Measurements from ENCODE around the gene MOSPD3.

Gene MOSPD3

DNA sequence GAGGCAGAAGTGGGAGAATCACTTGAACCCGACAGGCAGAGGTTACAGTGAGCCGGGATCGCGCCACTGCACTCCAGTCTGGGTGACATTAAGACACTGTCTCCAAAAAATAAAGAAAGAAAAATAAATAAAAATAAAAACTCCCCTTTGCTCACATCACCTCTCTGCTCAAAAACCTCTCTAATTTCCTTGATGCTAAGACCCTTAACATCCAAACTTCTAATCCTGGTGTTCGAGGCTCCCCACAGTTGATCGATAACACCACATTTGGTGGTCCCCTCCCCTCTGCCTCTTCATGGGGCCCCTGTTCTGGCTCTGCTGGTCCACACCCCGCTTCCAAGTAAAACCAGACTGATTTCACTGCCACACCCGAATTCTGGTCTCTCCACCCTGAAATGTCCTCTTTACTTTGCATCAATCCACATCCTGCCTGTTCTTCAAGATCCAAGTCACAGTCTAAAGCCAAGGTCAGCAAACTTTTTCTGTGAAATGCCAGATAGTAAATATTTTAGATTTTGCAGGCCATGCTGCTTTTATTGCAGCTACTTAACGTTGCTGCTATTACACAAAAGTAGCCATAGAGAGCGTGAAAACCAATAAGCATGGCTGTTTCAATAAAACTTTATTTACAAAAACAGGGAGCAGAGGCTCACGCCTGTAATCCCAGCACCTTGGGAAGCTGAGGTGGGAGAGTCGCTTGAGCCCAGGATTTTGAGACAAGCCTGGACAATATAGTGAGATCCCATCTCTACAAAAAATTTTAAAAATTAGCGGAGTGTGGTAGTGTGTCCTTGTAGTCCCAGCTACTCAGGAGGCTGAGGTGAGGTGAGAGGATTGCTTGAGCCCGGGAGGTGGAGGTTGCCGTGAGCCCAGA lies 11.8 kb downstream of the MOSPD3 start:
- CTCF ChIA-PET: no interaction called here
- DNase-seq (ENCODE audit: low read depth, low spot score): no peak
- POLR2A ChIA-PET: no interaction called here
- no peak overlapping the region for H3K4me3 ChIP-seq (ENCODE audit: low read depth, low read length)
- TF ChIP-seq, protein P1, sequence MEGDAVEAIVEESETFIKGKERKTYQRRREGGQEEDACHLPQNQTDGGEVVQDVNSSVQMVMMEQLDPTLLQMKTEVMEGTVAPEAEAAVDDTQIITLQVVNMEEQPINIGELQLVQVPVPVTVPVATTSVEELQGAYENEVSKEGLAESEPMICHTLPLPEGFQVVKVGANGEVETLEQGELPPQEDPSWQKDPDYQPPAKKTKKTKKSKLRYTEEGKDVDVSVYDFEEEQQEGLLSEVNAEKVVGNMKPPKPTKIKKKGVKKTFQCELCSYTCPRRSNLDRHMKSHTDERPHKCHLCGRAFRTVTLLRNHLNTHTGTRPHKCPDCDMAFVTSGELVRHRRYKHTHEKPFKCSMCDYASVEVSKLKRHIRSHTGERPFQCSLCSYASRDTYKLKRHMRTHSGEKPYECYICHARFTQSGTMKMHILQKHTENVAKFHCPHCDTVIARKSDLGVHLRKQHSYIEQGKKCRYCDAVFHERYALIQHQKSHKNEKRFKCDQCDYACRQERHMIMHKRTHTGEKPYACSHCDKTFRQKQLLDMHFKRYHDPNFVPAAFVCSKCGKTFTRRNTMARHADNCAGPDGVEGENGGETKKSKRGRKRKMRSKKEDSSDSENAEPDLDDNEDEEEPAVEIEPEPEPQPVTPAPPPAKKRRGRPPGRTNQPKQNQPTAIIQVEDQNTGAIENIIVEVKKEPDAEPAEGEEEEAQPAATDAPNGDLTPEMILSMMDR (IDR thresholded peaks at IDR 0.05; ENCODE audit: insufficient read depth, low read length, missing control alignments): no peak

DNA sequence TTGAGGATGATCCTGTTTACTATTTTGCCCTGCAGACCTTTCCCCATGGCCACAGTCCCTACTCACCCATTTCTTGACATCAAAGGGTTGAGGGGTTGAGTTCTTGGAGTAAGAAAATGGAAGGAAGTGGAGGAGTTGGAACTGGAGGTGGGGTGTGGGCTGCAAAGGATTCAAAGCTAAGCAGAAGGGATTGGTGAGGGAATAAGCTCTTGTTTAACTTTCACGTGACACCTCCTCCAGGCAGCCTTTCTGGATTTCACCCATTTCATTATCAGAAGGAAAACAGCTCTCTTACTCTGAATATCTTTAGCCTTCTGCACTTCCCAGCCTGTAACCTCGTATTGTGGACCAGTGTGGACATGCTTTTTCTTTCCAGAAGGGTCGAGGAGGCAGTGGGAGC lies 13.7 kb downstream of the MOSPD3 start:
- H3K4me3 ChIP-seq (ENCODE audit: low read depth, low read length): peak overlapping the region; percentile 53
- POLR2A ChIA-PET: interaction anchor here (0.6 kb wide), 1 partner anchor 530 kb away, joined by 3 read pairs; no protein-coding TSS in a partner anchor
- TF ChIP-seq, protein P1 (IDR thresholded peaks at IDR 0.05; ENCODE audit: insufficient read depth, low read length, missing control alignments): no peak
- no peak for DNase-seq (ENCODE audit: low read depth, low spot score)
- CTCF ChIA-PET: interaction anchor here (0.9 to 1.9 kb wide), 4 partner anchors 8 to 226 kb away, joined by 3 to 10 read pairs (median 3); partner anchors contain the start of genes MOSPD3 and SLC12A9

DNA sequence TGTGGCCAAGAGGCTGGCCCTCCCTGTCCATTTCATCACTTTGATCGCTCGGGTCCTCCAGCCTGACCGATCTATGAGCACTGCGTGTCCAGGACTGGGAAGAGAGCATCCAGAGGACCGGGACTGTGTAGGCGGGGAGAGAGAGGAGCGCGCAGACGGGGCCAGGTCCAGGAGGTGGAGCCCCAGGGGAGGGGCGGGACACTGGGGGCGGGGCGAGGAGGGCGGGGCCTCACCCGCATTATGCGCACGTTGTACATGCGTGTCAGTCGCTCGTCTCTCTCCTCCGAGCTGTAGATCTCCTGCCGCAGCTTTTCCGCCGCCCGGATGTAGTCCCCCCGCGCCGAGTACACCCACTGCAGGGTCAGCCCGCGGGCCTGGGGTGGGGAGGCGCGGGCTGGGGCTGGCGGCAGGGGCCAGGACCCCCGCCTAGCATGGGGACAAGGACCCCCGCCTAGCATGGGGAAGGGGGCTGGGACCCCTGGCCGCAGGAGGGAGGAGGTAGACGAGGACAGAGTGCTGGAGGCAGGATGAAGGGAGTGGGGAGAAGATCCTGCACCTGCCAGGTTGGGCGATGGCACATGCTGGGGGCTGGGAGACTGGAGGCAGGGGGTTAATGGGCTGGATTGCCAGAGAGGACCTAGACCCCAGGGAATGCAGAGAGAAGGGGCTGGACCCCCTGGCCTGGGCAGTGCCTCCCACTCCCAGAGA lies 14.3 kb downstream of the MOSPD3 start:
- CTCF ChIA-PET: interaction anchor here (0.9 to 1.9 kb wide), 4 partner anchors 13 to 225 kb away, joined by 3 to 10 read pairs (median 4); partner anchors contain the start of genes MOSPD3 and SLC12A9
- DNase-seq (ENCODE audit: low read depth, low spot score): no peak
- TF ChIP-seq, protein P1 (IDR thresholded peaks at IDR 0.05; ENCODE audit: insufficient read depth, low read length, missing control alignments): no peak
- POLR2A ChIA-PET: interaction anchor here (0.6 kb wide), 1 partner anchor 529 kb away, joined by 3 read pairs; no protein-coding TSS in a partner anchor
- peak overlapping the region; percentile 53 for H3K4me3 ChIP-seq (ENCODE audit: low read depth, low read length)

DNA sequence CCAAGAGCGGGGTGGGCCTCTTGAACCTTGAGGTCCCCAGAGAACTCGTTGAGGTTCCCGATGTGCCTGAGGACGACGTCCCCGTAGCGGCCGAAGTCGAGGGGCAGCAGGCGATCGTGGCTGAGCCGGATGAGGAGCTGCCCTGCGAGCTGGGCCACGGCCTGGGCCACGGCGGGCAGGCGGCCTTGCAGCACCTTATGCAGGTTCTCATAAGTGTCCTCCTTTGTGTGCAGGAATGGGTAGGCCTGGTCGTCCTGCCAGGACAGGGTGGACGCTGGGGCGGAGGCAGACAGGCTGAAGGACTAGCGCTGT lies 14.9 kb downstream of the MOSPD3 start:
- ChIA-PET POLR2A (no interaction called here), CTCF (interaction anchor here (1.1 kb wide), 1 partner anchor 66 kb away, joined by 4 read pairs; no protein-coding TSS in a partner anchor)
- no peak for DNase-seq (ENCODE audit: low read depth, low spot score)
- TF ChIP-seq, protein P1 (IDR thresholded peaks at IDR 0.05; ENCODE audit: insufficient read depth, low read length, missing control alignments): no peak
- no peak overlapping the region for H3K4me3 ChIP-seq (ENCODE audit: low read depth, low read length)

DNA sequence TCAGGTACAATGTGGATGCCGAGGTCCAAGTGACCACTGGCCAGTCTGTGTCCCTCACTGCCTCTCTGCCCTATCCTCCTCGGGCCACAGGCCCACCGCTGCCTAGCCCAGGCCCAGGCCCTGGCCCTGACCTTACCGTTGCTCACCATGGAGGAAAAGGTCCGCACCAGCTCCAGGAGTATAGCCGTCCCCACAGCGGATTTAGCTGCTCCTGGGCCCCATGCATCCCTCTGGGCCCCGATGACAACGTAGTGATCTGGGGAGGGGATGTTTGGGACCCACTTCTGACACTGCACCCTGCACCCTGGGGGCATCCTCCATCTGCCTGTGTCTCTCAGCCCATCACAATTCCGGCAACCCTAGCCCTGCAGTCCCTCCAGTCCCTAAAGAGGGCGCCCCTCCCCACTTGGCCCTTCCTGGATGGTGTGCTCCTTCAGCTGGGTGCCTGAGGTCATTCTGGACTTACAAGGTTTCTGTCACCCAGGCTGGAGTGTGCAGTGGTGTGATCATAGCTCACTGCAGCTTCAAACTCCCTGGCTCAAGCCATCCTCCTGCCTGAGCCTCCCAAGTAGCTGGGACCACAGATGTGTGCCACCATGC lies 16.9 kb downstream of the MOSPD3 start:
- ChIA-PET CTCF (interaction anchor here (0.6 to 2.3 kb wide), 6 partner anchors 9 to 147 kb away, joined by 3 to 7 read pairs (median 5); no protein-coding TSS in a partner anchor), POLR2A (no interaction called here)
- no peak for DNase-seq (ENCODE audit: low read depth, low spot score)
- TF ChIP-seq, protein P1 (IDR thresholded peaks at IDR 0.05; ENCODE audit: insufficient read depth, low read length, missing control alignments): peak; percentile 39
- H3K4me3 ChIP-seq (ENCODE audit: low read depth, low read length): no peak overlapping the region

All from AG04449 (cell line).